K562 (cell line): ENCODE results near the gene SCAMP3. TPM values are rescaled to one million over a fixed set of nuclear protein-coding genes. Genes with fewer than 3 reads are reported as not detected.

Experiments used
- BRD4 ChIP-seq: fragments of 200-600 bp; sonication (generic); IDR thresholded peaks from 2 replicates; pipeline ENCODE4 v1.6.1; 2017; ENCODE audit warnings: inconsistent platforms
- BRF1 ChIP-seq: IDR thresholded peaks from 3 replicates; pipeline ENCODE4 v1.6.1; 2011; ENCODE audit warnings: borderline replicate concordance, mild to moderate bottlenecking; ENCODE audit not compliant: insufficient read length; ENCODE audit errors: extremely low read depth
- CSDE1 ChIP-seq, 2 experiments: fragments of 450-650 bp; IDR thresholded peaks; 2 replicates each; pipeline ENCODE4 v1.6.1; 2016; ENCODE audit warnings: mild to moderate bottlenecking in 1 of 2
- E2F4 ChIP-seq: sonication (generic); formaldehyde crosslinking; IDR thresholded peaks from 2 replicates; pipeline ENCODE4 v1.8.0; 2022; ENCODE audit warnings: mild to moderate bottlenecking, low read depth, missing genetic modification reagents
- ETV6 ChIP-seq, 3 experiments: fragments of 150-350 bp in 1 of 3; sonication (generic) in 1 of 3; formaldehyde crosslinking in 1 of 3; IDR thresholded peaks; 2 replicates each; pipeline versions ENCODE4 v1.6.1 to v1.8.0; 2014 to 2022; ENCODE audit warnings: borderline replicate concordance in 2 of 3, low read depth in 2 of 3, antibody characterized with exemption in 1 of 3, low read length in 1 of 3, mild to moderate bottlenecking in 1 of 3, missing genetic modification reagents in 1 of 3
- FOSL1 ChIP-seq: fragments of 200-800 bp; sonication (Bioruptor generic); conservative IDR thresholded peaks from 2 replicates; pipeline ENCODE4 v1.6.1; 2016; ENCODE audit warnings: missing genetic modification characterization, missing compliant biosample characterization
- HDAC1 ChIP-seq, 2 experiments: fragments of 450-650 bp; IDR thresholded peaks; 2 replicates each; pipeline ENCODE4 v1.6.1; 2016 to 2017; ENCODE audit warnings: inconsistent platforms in 1 of 2, mild to moderate bottlenecking in 1 of 2, moderate library complexity in 1 of 2
- LCOR ChIP-seq: sonication (generic); formaldehyde crosslinking; IDR thresholded peaks from 2 replicates; pipeline ENCODE4 v1.8.0; 2022; ENCODE audit warnings: mild to moderate bottlenecking, missing genetic modification reagents
- MBD1 ChIP-seq: fragments of 250-450 bp; sonication (Bioruptor Pico); IDR thresholded peaks from 2 replicates; pipeline ENCODE4 v1.8.0; 2022; ENCODE audit warnings: inconsistent platforms
- MTA1 ChIP-seq: fragments of 450-650 bp; IDR thresholded peaks from 2 replicates; pipeline ENCODE4 v1.6.1; 2017; ENCODE audit warnings: borderline replicate concordance
- NCOA4 ChIP-seq: fragments of 450-650 bp; IDR thresholded peaks from 2 replicates; pipeline ENCODE4 v1.6.1; 2018; ENCODE audit warnings: mild to moderate bottlenecking; ENCODE audit not compliant: partially characterized antibody
- POLR2H ChIP-seq: IDR thresholded peaks from 2 replicates; pipeline ENCODE4 v1.6.1; 2016; ENCODE audit warnings: missing genetic modification characterization, low read depth, mild to moderate bottlenecking, control low read depth, missing compliant biosample characterization, moderate library complexity
- SETDB1 ChIP-seq: IDR thresholded peaks from one replicate; pipeline ENCODE4 v1.6.1; 2012; ENCODE audit warnings: low read length, control low read depth, inconsistent platforms
- SRSF7 ChIP-seq: fragments of 200-400 bp; formaldehyde crosslinking; optimal IDR thresholded peaks from 2 replicates; pipeline ENCODE3; 2017; ENCODE audit warnings: mild to moderate bottlenecking, low read depth, low read length
- TEAD4 ChIP-seq, 2 experiments: sonication (generic) in 1 of 2; formaldehyde crosslinking in 1 of 2; IDR thresholded peaks; 2 replicates each; pipeline versions ENCODE4 v1.6.1 to v1.8.0; 2012 to 2022; ENCODE audit warnings: borderline replicate concordance in 1 of 2, inconsistent platforms in 1 of 2, low read length in 1 of 2, mild to moderate bottlenecking in 1 of 2, missing genetic modification reagents in 1 of 2
- U2AF1 ChIP-seq: fragments of 200-400 bp; formaldehyde crosslinking; optimal IDR thresholded peaks from 2 replicates; pipeline ENCODE3; 2017; ENCODE audit warnings: mild to moderate bottlenecking, low read depth, low read length, moderate library complexity
- ZBTB1 ChIP-seq: sonication (generic); formaldehyde crosslinking; IDR thresholded peaks from 2 replicates; pipeline ENCODE4 v1.8.1; 2023; ENCODE audit warnings: missing genetic modification reagents, low read depth, mild to moderate bottlenecking, borderline replicate concordance
- ZFP30 ChIP-seq: fragments of 250-450 bp; sonication (Bioruptor Pico); IDR thresholded peaks from 2 replicates; pipeline ENCODE4 v1.8.0; 2022; ENCODE audit warnings: moderate library complexity, mild to moderate bottlenecking, inconsistent platforms, borderline replicate concordance
- ZFP36 ChIP-seq: fragments of 150-350 bp; IDR thresholded peaks from 2 replicates; pipeline ENCODE4 v1.6.1; 2018; ENCODE audit warnings: low read length, low read depth; ENCODE audit not compliant: partially characterized antibody
- ZNF347 ChIP-seq: fragments of 450-650 bp; formaldehyde crosslinking; IDR thresholded peaks from 2 replicates; pipeline ENCODE4 v1.4.0; 2020; ENCODE audit warnings: low read depth, mild to moderate bottlenecking, moderate library complexity
- ZNF449 ChIP-seq: fragments of 250-450 bp; sonication (Bioruptor Pico); IDR thresholded peaks from 2 replicates; pipeline ENCODE4 v1.8.0; 2022; ENCODE audit warnings: moderate library complexity, mild to moderate bottlenecking, inconsistent platforms
- ZNF766 ChIP-seq: fragments of 200-800 bp; sonication (Bioruptor generic); conservative IDR thresholded peaks from 2 replicates; pipeline ENCODE4 v1.6.1; 2016; ENCODE audit warnings: missing genetic modification characterization, missing compliant biosample characterization
- polyA plus RNA-seq, 8 experiments: library from polyadenylated mRNA; depleted of rRNA in 4 of 8; stranded (reverse) in 5 of 8; unstranded in 3 of 8; fragments of >200 nt; fragmentation: Nextera tagmentation in 2 of 8; fragmentation: Illumina TruSeq in 1 of 8; extraction: Ambion mirVana in 2 of 8; extraction: Trizol in 1 of 8; gene quantifications; 2 replicates each; pipeline versions ENCODE4 v1.2.1 to v1.2.3, GENCODE V29; 2011 to 2014; ENCODE audit warnings: inconsistent platforms in 1 of 8, missing spikeins in 1 of 8
- total RNA-seq, 7 experiments: library from RNA; depleted of rRNA in 6 of 7; stranded (reverse); fragments of >200 nt in 6 of 7; fragmentation: Illumina TruSeq in 2 of 7; extraction: Trizol in 2 of 7; gene quantifications; 2 replicates each; pipeline versions ENCODE4 v1.2.1 to v1.2.3, GENCODE V29; 2011 to 2021; ENCODE audit warnings: low replicate concordance in 1 of 7

SCAMP3 gene
- total and polyA plus RNA-seq, 9 of the 15 experiments (the other 6 are each of a cell fraction or from before 2014, with no cell fraction given) = 14.2 to 131 (median 86.1) TPM

- TF ChIP-seq E2F4 (CRISPR knock-in tag) (no peak), ZFP36 (no peak), SRSF7 (no peak), FOSL1 (tag) (0 out of 2 replicates have a peak, but pooled peaks have one; percentile 15), SETDB1 (no peak), TEAD4 (IDR thresholded peaks at IDR 0.05; ENCODE audit: low read length) (0 out of 2 replicates have a peak, but pooled peaks have one; percentile 10), TEAD4 (CRISPR knock-in tag; IDR thresholded peaks at IDR 0.05; ENCODE audit: borderline replicate concordance) (no peak), ETV6 (IDR thresholded peaks at IDR 0.05; ENCODE audit: borderline replicate concordance in 1 of 2, low read depth in 2 of 2, low read length in 1 of 2) (no peak), ETV6 (CRISPR knock-in tag; IDR thresholded peaks at IDR 0.05; ENCODE audit: borderline replicate concordance) (no peak), MBD1 (peak; percentile 24; the same call in 1 of the 2 replicates), U2AF1 (no peak), ZFP30 (no peak), ZBTB1 (CRISPR knock-in tag) (no peak), LCOR (CRISPR knock-in tag) (peak; percentile 21; the same call in 1 of the 2 replicates), NCOA4 (no peak), MTA1 (peak; percentile 52), ZNF449 (CRISPR knock-in tag) (peak; percentile 98), POLR2H (tag) (no peak), ZNF766 (CRISPR knock-in tag) (peak; percentile 92), BRF1 (no peak), CSDE1 (IDR thresholded peaks at IDR 0.05) (no peak), HDAC1 (IDR thresholded peaks at IDR 0.05) (peak in 1 of 2 experiments; percentile 58; a peak in 1 of 4 replicates), BRD4 (no peak), ZNF347 (peak; percentile 93)
Observed at GRCh38 chr1:155307247-155307740, 45.1 kb upstream of the SCAMP3 start (continued).
